NCI-H510A treated with DMSO at 0.1 percent for 48 hours (cell line): ENCODE data around the gene PTPRJ.

Experiments
- DNase-seq: peaks from one replicate; lab custom pipeline; 2025; lab: John Stamatoyannopoulos, UW

PTPRJ gene

GRCh38 chr11:48094643-48095339 lies 114.4 kb downstream of the PTPRJ start:
- no peak for DNase-seq

- no peak for DNase-seq
These were observed 115.6 kb downstream of the PTPRJ start for GRCh38 chr11:48095779-48096470.

DNA sequence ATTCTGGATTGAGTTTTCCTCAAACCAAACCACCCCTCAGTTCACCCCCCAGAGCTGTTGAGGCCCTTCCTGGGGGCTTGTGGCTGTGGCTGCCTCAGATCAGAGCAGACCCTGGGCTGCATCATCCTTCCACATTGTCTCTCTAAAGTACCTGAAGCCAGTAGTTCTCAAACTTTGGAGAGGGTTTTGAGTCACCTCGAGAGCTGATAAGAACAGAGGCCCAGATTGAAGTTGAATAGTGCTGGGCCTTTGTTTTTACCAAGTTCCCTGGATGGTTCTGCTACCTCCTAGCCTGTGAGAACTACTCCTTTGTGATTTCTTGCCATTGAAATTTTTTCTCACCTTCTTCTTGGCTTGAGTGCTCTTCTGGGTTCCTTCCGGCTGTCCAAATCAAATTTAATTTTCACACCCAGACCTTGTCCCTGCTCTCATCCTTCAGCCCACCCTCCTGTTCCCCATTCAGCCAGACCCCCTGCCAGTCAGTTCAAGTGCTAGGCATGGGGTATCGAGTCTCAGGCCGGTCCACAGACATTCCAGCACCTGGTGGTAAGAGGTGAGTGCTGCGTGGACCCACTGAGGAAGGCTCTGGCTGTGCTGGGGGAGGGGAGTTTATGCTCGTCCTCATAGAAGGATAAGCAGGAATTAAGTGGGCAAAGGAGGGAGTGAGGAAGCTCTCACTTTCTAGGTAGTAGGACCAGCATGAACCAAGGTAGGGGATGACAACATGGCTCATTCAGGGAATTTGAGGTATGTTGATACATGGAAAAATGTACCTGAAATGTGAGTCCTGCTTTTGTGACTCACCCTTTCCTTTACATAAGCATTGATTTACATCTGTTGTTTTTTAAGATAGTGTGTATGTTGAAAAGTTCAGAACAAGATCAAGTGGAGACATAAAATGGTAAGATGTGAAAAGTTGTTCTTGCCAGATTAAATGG lies 116.5 kb downstream of the PTPRJ start:
- no peak for DNase-seq

- DNase-seq = no peak
These were observed 117.7 kb downstream of the PTPRJ start for GRCh38 chr11:48098024-48098423.

GRCh38 chr11:48099916-48100446 lies 119.6 kb downstream of the PTPRJ start:
- no peak for DNase-seq

GRCh38 chr11:48101044-48101733 lies 120.8 kb downstream of the PTPRJ start:
- no peak for DNase-seq

DNA sequence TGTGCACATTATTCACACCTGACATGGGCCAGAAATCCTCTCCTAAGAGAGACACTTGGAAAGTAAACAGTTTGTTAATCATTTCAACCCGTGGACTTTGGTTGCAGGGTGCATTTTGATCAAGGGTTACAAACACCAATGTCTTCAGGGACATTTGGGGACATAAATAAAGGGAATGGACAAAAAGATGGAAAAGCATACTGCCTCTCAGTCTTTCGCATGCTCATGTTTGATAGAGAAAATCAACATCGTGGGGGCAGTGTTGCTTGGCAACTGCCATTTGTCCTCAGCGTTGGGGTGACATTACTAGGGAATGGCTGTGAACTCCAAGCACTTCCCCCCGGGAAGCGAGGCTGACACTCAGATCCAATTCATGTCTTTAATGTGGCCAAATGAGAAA lies 121.6 kb downstream of the PTPRJ start:
- no peak for DNase-seq

DNA sequence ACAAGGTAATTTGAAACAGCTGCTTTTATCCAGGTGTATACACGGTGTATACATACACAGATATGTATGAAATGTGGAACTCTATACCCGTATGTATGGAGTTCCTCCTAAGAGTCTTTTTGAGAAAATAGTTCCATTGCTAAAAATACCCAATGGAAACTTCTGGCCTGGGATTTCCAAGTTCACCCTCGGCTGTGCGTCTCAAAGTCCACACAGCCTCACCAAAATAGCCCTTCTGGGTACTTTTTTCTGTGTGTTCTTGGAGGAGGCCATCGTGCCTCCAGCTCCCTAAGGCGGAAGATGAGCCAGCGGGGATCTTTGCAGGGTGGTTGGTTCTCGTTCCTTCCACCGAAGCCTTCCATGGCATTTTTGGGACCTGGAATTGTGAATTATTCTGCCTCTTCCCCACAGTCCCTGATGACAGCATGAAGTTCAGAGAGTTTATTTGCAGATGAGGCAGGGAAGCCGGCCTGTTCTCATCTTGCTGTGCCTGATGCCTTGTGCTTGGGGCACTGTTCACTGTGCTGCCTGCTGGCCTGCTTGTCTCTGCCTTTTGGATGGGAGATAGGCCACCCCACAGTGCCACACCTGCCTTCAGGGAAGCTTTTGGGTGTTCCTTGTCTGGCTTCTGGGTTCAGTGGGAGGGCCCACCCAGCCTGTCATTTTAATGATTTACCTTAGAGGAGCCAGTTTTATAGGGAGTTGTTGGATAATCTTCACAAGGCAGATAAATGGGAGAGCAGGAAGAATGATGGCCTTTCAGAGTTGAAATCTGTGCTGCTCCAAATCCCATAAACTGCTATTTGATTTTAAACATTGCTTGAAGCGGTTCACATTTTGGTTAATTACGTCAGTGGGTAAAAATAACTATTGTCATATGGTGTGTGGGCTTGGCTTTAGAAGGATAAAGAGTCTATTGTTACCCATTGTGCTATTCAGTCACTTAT lies 123.5 kb downstream of the PTPRJ start:
- DNase-seq = no peak

- DNase-seq = no peak
These were observed 124.2 kb downstream of the PTPRJ start for GRCh38 chr11:48104568-48104924.

DNA sequence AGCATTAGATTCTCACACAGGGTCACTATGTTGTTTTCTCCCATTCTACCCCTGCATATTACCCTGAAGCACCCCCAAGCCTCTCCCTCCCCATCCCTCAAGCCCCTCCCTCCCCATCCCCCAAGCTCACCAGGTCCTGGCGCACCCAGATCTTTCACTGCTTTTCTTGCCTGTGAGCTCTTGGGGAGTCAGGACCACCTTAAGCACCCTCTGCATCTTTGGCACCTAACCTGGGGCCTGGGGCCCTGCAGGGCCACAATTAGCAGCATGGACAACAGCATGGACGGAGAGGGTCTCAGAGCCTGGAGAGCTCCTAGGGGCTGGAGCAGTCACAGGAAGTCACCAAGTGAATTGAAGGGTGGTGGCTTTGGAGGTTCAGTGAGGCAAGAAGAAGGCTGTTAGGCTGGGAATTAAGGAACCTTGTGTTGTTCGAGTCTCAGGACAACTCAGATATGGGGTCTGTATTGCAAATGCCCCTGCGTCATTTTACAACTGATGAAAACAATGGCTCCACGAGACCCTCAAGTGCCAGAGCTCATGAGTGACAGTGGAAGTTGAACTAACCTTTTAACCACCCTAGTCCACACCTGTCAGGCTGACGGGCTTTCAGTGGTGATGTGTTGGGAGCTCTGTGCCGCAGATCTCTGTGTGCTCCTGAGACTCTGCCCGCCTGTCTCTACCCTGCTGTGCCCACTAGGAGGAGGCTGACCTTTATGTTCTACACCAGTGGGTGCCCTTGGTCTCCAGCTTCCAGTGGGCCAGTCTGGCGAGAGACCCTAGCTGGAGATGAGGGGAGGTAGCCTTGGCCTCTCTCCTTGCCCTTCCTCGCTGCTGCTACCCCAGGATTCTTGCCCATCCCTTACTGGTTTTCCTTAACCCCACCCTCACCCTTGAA lies 125.0 kb downstream of the PTPRJ start:
- no peak for DNase-seq

GRCh38 chr11:48106166-48106565 lies 125.8 kb downstream of the PTPRJ start:
- no peak for DNase-seq

- no peak for DNase-seq
These were observed 126.9 kb downstream of the PTPRJ start for GRCh38 chr11:48107188-48107704.

GRCh38 chr11:48108231-48109045 lies 128.1 kb downstream of the PTPRJ start:
- no peak for DNase-seq

GRCh38 chr11:48109046-48109666 lies 128.8 kb downstream of the PTPRJ start:
- peak; percentile 63 for DNase-seq

DNA sequence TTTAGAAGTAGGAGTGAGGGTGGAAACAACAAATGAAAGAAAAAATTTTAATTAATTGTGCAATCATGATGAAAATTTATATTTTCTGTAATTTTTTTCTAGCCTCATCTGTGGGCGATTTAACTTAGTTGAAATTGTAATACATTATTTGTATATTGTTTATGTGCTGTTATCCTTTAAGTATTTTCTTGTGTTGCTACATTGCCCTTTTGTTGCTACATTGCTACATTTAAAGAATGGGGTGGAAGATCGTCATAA lies 130.1 kb downstream of the PTPRJ start:
- DNase-seq = no peak

DNA sequence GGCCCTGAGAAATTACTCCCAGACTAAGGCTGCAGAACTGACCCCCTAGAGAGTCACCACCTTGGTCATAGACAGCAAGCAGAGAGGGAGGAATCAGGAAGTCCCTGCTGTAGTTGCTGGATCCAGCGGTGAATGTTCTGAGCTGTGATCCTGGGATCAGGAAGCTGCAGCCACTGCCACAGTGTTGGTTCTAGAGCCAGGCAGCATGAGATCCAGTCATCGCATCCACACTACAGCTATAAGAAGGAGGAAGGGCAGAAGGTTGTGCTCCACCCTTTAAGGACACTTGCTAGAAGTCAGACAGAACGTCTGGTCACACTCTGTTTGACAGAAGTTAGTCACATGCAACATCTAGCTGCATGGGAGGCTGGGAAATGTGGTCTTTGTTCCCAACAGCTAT lies 131.5 kb downstream of the PTPRJ start:
- DNase-seq = no peak

DNA sequence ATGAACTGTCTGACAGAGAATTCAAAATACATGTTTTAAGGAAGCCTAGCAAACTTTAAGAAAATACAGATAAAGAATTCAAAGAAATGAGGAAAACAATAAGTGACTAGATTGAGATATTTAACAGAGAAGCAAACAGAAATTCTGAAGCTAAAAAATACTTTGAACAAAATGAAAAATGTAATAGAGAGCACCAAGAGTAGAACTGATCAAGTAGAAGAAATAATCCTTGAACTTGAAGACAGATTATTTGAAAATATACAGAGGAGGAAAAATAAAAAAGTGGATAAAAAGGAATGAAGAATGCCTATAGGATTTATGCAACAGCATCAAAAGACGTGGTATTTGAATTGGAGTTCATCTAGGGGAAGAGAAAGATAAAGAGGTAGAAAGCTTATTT lies 134.4 kb downstream of the PTPRJ start:
- no peak for DNase-seq

DNA sequence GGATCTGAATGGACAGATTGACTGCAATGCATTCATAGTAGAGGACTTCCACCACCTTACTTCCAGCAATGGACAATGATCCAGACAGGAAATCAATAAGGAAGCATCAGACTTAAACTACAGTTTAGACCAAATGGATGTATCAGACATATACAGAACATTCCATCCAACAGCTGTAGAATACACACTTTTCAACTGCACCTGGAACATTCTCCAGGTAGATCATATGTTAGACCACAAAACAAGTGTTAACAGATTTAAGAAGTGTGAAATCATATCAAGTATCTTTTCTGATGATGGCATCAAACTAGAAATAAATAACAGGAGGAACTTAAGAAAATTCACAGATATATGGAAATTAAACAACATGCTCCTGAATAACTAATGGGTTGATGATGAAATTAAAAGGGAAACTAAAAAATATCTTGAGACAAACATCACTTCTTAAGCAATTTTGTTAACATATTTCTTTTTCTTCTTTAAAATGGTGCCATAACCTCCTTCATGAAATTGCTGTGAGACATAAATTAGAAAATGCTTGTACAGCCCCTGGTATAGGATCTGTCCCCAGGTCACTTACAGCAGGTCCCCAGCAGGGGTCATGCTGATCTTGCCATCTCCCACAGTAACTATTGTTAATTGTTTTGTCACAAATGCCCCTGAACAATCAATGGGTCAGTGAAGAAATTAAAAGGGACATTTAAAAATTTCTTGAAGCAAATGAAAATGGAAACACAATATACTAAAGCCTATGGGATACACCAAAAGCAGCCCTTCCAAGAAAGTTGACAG lies 136.3 kb downstream of the PTPRJ start:
- no peak for DNase-seq
